K562 (cell line): ENCODE results near the gene LEPR. TPM values are rescaled to one million over a fixed set of nuclear protein-coding genes. Genes with fewer than 3 reads are reported as not detected.

Source experiments
- ATF1 ChIP-seq, 2 experiments: fragments of 450-650 bp in 1 of 2; IDR thresholded peaks; 2 replicates each; pipeline ENCODE4 v1.6.1; 2016; ENCODE audit warnings: missing compliant biosample characterization in 1 of 2, missing genetic modification characterization in 1 of 2
- FOXP1 ChIP-seq: sonication (generic); formaldehyde crosslinking; IDR thresholded peaks from 2 replicates; pipeline ENCODE4 v1.8.0; 2022; ENCODE audit warnings: mild to moderate bottlenecking, missing genetic modification reagents
- NFATC3 ChIP-seq: fragments of 450-650 bp; IDR thresholded peaks from 2 replicates; pipeline ENCODE4 v1.6.1; 2017; ENCODE audit warnings: mild to moderate bottlenecking
- POLR2AphosphoS5 ChIP-seq: IDR thresholded peaks from 2 replicates; pipeline ENCODE4 v1.6.1; 2011; ENCODE audit warnings: mild to moderate bottlenecking, low read depth, low read length, moderate library complexity; ENCODE audit not compliant: control insufficient read depth, insufficient read depth
- RBBP5 ChIP-seq: fragments of 200-600 bp; sonication (generic); IDR thresholded peaks from 2 replicates; pipeline ENCODE4 v1.6.1; 2012; ENCODE audit warnings: borderline replicate concordance, mild to moderate bottlenecking, low read length, control low read depth, inconsistent platforms; ENCODE audit not compliant: insufficient read depth, poor library complexity, severe bottlenecking
- SAP30 ChIP-seq: fragments of 200-600 bp; sonication (generic); IDR thresholded peaks from 2 replicates; pipeline ENCODE4 v1.6.1; 2012; ENCODE audit warnings: borderline replicate concordance, low read depth, mild to moderate bottlenecking, moderate library complexity, low read length, control low read depth, inconsistent platforms; ENCODE audit not compliant: insufficient read depth, poor library complexity, severe bottlenecking
- SMAD1 ChIP-seq: fragments of 150-350 bp; IDR thresholded peaks from 2 replicates; pipeline ENCODE4 v1.6.1; 2014; ENCODE audit warnings: low read length, low read depth; ENCODE audit not compliant: partially characterized antibody
- SRSF9 ChIP-seq: fragments of 200-400 bp; formaldehyde crosslinking; IDR thresholded peaks from 2 replicates; pipeline ENCODE4 v1.6.1; 2017; ENCODE audit warnings: low read depth, low read length, borderline replicate concordance
- TAF1 ChIP-seq: IDR thresholded peaks from 2 replicates; pipeline ENCODE4 v1.6.1; 2011; ENCODE audit warnings: mild to moderate bottlenecking, low read length, moderate library complexity; ENCODE audit not compliant: insufficient read depth, control insufficient read depth, severe bottlenecking; ENCODE audit errors: extremely low read depth
- TBP ChIP-seq: optimal IDR thresholded peaks from 2 replicates; pipeline ENCODE3; 2011; ENCODE audit warnings: low read depth, low read length, improper control_type of control experiment
- ZBTB1 ChIP-seq: sonication (generic); formaldehyde crosslinking; IDR thresholded peaks from 2 replicates; pipeline ENCODE4 v1.8.1; 2023; ENCODE audit warnings: missing genetic modification reagents, low read depth, mild to moderate bottlenecking, borderline replicate concordance
- ZNF830 ChIP-seq: fragments of 250-450 bp; sonication (Bioruptor Pico); IDR thresholded peaks from 2 replicates; pipeline ENCODE4 v1.5.0; 2021; ENCODE audit warnings: mild to moderate bottlenecking
- polyA plus RNA-seq, 8 experiments: library from polyadenylated mRNA; depleted of rRNA in 4 of 8; stranded (reverse) in 5 of 8; unstranded in 3 of 8; fragments of >200 nt; fragmentation: Nextera tagmentation in 2 of 8; fragmentation: Illumina TruSeq in 1 of 8; extraction: Ambion mirVana in 2 of 8; extraction: Trizol in 1 of 8; gene quantifications; 2 replicates each; pipeline versions ENCODE4 v1.2.1 to v1.2.3, GENCODE V29; 2011 to 2014; ENCODE audit warnings: inconsistent platforms in 1 of 8, missing spikeins in 1 of 8
- total RNA-seq, 7 experiments: library from RNA; depleted of rRNA in 6 of 7; stranded (reverse); fragments of >200 nt in 6 of 7; fragmentation: Illumina TruSeq in 2 of 7; extraction: Trizol in 2 of 7; gene quantifications; 2 replicates each; pipeline versions ENCODE4 v1.2.1 to v1.2.3, GENCODE V29; 2011 to 2021; ENCODE audit warnings: low replicate concordance in 1 of 7
- TF ChIP-seq, protein P1 (sequence below): sonication (generic); formaldehyde crosslinking; IDR thresholded peaks from 2 replicates; pipeline ENCODE4 v1.8.1; 2023; ENCODE audit warnings: mild to moderate bottlenecking, missing genetic modification reagents
- TF ChIP-seq, protein P2 (sequence below), 2 experiments: IDR thresholded peaks; 2 replicates each; pipeline ENCODE4 v1.6.1; 2012; ENCODE audit warnings: improper control_type of control experiment in 2 of 2, low read depth in 2 of 2, low read length in 2 of 2, borderline replicate concordance in 1 of 2
- TF ChIP-seq, protein P3 (sequence below): sonication (generic); formaldehyde crosslinking; IDR thresholded peaks from 2 replicates; pipeline ENCODE4 v1.9.0; 2022; ENCODE audit warnings: mild to moderate bottlenecking, missing genetic modification reagents
- TF ChIP-seq, protein P4 (sequence below): IDR thresholded peaks from 2 replicates; pipeline ENCODE4 v1.6.1; 2016; ENCODE audit warnings: missing genetic modification characterization, missing compliant biosample characterization
- TF ChIP-seq, protein P5 (sequence below): sonication (generic); formaldehyde crosslinking; IDR thresholded peaks from 2 replicates; pipeline ENCODE4 v1.8.0; 2022; ENCODE audit warnings: mild to moderate bottlenecking, missing genetic modification reagents

The LEPR gene
- total and polyA plus RNA-seq, 9 of the 15 experiments (the other 6 are each of a cell fraction or from before 2014, with no cell fraction given) = 12.2 to 111 (median 43.1) TPM

DNA sequence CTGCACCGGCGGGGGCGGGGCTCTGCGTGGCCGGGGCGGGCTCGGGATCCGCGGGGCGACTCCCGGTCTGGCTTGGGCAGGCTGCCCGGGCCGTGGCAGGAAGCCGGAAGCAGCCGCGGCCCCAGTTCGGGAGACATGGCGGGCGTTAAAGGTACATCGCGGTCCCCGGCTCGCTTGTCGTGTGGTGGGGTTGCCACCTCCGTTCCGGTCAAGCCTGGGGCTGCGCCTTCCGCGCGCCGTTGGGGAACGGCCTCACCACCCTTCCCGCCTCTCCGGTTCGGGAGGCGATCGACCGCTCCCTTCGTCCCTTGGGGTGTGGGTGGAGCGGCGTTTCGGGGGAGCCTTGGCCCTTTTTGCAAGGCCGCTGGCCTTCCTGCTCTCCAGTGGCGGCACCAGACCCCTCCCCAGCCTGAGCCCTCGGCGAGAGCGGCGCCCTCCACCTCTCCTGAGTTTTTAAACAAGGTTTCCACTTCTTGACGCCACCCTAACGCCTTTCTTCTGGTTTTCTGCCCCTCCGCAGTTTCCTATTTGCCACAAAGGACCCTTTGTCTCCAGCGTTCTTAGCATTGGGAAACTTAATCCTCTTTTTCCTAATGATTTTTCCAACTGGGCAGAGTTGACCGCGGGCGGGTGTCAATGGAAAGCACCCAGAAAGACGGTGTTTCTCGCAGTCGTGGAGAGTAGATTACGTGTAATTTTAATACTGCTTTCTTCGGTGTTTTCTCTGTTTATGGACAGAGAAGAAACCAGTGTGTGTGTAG, at the start of gene LEPR, which contains the start of gene LEPROT (continued):
- TF ChIP-seq, protein P1, sequence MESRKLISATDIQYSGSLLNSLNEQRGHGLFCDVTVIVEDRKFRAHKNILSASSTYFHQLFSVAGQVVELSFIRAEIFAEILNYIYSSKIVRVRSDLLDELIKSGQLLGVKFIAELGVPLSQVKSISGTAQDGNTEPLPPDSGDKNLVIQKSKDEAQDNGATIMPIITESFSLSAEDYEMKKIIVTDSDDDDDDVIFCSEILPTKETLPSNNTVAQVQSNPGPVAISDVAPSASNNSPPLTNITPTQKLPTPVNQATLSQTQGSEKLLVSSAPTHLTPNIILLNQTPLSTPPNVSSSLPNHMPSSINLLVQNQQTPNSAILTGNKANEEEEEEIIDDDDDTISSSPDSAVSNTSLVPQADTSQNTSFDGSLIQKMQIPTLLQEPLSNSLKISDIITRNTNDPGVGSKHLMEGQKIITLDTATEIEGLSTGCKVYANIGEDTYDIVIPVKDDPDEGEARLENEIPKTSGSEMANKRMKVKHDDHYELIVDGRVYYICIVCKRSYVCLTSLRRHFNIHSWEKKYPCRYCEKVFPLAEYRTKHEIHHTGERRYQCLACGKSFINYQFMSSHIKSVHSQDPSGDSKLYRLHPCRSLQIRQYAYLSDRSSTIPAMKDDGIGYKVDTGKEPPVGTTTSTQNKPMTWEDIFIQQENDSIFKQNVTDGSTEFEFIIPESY (CRISPR knock-in tag) = no peak
- TF ChIP-seq SAP30 = peak; percentile 73
- TF ChIP-seq, protein P2, sequence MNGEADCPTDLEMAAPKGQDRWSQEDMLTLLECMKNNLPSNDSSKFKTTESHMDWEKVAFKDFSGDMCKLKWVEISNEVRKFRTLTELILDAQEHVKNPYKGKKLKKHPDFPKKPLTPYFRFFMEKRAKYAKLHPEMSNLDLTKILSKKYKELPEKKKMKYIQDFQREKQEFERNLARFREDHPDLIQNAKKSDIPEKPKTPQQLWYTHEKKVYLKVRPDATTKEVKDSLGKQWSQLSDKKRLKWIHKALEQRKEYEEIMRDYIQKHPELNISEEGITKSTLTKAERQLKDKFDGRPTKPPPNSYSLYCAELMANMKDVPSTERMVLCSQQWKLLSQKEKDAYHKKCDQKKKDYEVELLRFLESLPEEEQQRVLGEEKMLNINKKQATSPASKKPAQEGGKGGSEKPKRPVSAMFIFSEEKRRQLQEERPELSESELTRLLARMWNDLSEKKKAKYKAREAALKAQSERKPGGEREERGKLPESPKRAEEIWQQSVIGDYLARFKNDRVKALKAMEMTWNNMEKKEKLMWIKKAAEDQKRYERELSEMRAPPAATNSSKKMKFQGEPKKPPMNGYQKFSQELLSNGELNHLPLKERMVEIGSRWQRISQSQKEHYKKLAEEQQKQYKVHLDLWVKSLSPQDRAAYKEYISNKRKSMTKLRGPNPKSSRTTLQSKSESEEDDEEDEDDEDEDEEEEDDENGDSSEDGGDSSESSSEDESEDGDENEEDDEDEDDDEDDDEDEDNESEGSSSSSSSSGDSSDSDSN (IDR thresholded peaks at IDR 0.05; ENCODE audit: borderline replicate concordance in 1 of 2, low read depth in 2 of 2, low read length in 2 of 2) = peak in 1 of 2 experiments; percentile 64; a peak in 2 of 4 replicates
- TF ChIP-seq RBBP5 = peak; percentile 94
- TF ChIP-seq, protein P3, sequence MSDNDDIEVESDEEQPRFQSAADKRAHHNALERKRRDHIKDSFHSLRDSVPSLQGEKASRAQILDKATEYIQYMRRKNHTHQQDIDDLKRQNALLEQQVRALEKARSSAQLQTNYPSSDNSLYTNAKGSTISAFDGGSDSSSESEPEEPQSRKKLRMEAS = peak; percentile 62
- TF ChIP-seq FOXP1 (CRISPR knock-in tag) = 0 out of 2 replicates have a peak, but pooled peaks have one; percentile 63
- TF ChIP-seq POLR2AphosphoS5 = peak; percentile 67
- TF ChIP-seq, protein P4, sequence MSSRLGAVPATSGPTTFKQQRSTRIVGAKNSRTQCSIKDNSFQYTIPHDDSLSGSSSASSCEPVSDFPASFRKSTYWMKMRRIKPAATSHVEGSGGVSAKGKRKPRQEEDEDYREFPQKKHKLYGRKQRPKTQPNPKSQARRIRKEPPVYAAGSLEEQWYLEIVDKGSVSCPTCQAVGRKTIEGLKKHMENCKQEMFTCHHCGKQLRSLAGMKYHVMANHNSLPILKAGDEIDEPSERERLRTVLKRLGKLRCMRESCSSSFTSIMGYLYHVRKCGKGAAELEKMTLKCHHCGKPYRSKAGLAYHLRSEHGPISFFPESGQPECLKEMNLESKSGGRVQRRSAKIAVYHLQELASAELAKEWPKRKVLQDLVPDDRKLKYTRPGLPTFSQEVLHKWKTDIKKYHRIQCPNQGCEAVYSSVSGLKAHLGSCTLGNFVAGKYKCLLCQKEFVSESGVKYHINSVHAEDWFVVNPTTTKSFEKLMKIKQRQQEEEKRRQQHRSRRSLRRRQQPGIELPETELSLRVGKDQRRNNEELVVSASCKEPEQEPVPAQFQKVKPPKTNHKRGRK = 0 out of 2 replicates have a peak, but pooled peaks have one; percentile 11
- TF ChIP-seq, protein P5, sequence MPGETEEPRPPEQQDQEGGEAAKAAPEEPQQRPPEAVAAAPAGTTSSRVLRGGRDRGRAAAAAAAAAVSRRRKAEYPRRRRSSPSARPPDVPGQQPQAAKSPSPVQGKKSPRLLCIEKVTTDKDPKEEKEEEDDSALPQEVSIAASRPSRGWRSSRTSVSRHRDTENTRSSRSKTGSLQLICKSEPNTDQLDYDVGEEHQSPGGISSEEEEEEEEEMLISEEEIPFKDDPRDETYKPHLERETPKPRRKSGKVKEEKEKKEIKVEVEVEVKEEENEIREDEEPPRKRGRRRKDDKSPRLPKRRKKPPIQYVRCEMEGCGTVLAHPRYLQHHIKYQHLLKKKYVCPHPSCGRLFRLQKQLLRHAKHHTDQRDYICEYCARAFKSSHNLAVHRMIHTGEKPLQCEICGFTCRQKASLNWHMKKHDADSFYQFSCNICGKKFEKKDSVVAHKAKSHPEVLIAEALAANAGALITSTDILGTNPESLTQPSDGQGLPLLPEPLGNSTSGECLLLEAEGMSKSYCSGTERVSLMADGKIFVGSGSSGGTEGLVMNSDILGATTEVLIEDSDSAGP (CRISPR knock-in tag) = peak; percentile 93
- no peak for TF ChIP-seq NFATC3
- no peak for TF ChIP-seq ZNF830
- peak; percentile 78 for TF ChIP-seq SMAD1
- peak; percentile 74 for TF ChIP-seq TBP
- peak; percentile 88 for TF ChIP-seq TAF1
- TF ChIP-seq ATF1 (CRISPR knock-in tag; IDR thresholded peaks at IDR 0.05) = no peak
- TF ChIP-seq ATF1 (tag; IDR thresholded peaks at IDR 0.05) = peak; percentile 19; the same call in 1 of the 2 replicates
- peak; percentile 26; the same call in 1 of the 2 replicates for TF ChIP-seq ZBTB1 (CRISPR knock-in tag)
- TF ChIP-seq SRSF9 = no peak
